ENCODE measurements around the gene SYNGR2. TPM values are rescaled to one million over a fixed set of nuclear protein-coding genes. Genes with fewer than 3 reads are reported as not detected.
A peak's percentile ranks its signal among the peaks of the same experiment; 100 is the strongest.

Gene SYNGR2
- total RNA-seq, 2 experiments from 2014 or later = 49.7 to 57.6 TPM

DNA sequence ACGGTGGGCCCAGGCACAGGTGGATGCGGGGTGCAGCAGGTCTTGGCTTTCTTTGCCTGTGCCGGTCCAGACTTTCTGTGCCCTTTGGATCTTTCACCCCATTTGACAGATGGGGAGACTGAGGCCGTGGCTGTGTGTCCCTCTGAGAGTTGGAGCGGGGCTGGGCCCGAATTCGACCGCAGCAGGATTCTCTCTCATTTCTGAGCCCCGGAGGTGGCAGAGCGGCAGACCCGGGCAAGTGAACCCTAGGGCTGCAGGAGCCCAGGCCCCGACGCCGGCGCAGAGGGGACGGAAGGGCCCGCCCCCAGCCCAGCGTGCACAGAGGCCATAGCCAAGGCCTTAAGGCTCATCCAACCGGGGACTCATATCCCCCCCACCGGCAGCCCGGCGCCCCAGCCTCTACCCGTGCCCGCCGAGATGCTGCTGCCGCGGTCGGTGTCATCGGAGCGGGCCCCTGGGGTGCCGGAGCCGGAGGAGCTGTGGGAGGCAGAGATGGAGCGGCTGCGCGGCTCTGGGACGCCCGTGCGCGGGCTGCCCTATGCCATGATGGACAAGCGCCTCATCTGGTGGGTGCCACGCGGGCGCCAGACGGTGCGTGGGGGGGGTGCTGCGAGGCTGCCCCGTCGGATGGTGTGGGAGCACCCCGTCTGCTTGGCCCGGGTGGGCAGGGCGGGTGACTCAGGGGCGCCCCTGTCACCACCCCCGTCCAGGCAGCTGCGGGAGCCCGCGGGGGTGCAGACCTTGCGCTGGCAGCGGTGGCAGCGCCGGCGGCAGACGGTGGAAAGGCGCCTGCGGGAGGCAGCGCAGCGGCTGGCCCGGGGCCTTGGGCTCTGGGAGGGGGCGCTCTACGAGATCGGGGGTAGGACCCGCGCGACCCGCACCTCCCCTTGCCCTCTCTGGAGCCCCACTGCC, 37.0 kb upstream of the SYNGR2 start:
- ChIA-PET POLR2A (interaction anchor here (0.7 to 1.9 kb wide), 3 partner anchors 8 to 31 kb away, joined by 3 to 7 read pairs (median 6); no protein-coding TSS in a partner anchor), CTCF (interaction anchor here (0.7 to 15.8 kb wide), 6 partner anchors 9 to 46 kb away, joined by 3 to 89 read pairs (median 5); no protein-coding TSS in a partner anchor)
- DNase-seq = no peak
- Mint-ChIP-seq H3K4me3 (peak overlapping the region; percentile 78), H3K27ac (peak overlapping the region; percentile 99), H3K27me3 (no peaks in the 10 kb centered on the region), H3K9me3 (no peaks in the 10 kb centered on the region), H3K36me3 (ENCODE audit: low read depth) (peaks cover 60% of the 10 kb centered on the region), H3K4me1 (peaks cover 51% of the 10 kb centered on the region)

GRCh38 chr17:78132084-78132676, 36.2 kb upstream of the SYNGR2 start:
- CTCF ChIA-PET = interaction anchor here (15.8 kb wide), 1 partner anchor 21 kb away, joined by 89 read pairs; no protein-coding TSS in a partner anchor
- H3K27ac Mint-ChIP-seq = peak overlapping the region; percentile 85
- POLR2A ChIA-PET = no interaction called here
- H3K36me3 Mint-ChIP-seq (ENCODE audit: low read depth) = peaks cover 62% of the 10 kb centered on the region
- H3K4me3 Mint-ChIP-seq = peak overlapping the region; percentile 78
- H3K4me1 Mint-ChIP-seq = peaks cover 56% of the 10 kb centered on the region
- H3K9me3 Mint-ChIP-seq = no peaks in the 10 kb centered on the region
- H3K27me3 Mint-ChIP-seq = no peaks in the 10 kb centered on the region
- DNase-seq = peak; percentile 75

GRCh38 chr17:78132767-78133178, 35.6 kb upstream of the SYNGR2 start:
- H3K4me3 Mint-ChIP-seq = peak overlapping the region; percentile 78
- no peaks in the 10 kb centered on the region for H3K9me3 Mint-ChIP-seq
- ChIA-PET POLR2A (interaction anchor here (1.2 kb wide), 1 partner anchor 11 kb away, joined by 4 read pairs; no protein-coding TSS in a partner anchor), CTCF (interaction anchor here (7.9 to 15.8 kb wide), 2 partner anchors 9 to 22 kb away, joined by 89 to 118 read pairs; no protein-coding TSS in a partner anchor)
- no peak for DNase-seq
- H3K4me1 Mint-ChIP-seq = peaks cover 61% of the 10 kb centered on the region
- no peaks in the 10 kb centered on the region for H3K27me3 Mint-ChIP-seq
- peaks cover 62% of the 10 kb centered on the region for H3K36me3 Mint-ChIP-seq (ENCODE audit: low read depth)
- peak overlapping the region; percentile 85 for H3K27ac Mint-ChIP-seq

GRCh38 chr17:78133179-78133951, 35.0 kb upstream of the SYNGR2 start:
- Mint-ChIP-seq H3K9me3 (no peaks in the 10 kb centered on the region), H3K4me1 (peaks cover 67% of the 10 kb centered on the region), H3K27ac (peak overlapping the region; percentile 85), H3K4me3 (peak overlapping the region; percentile 78), H3K36me3 (ENCODE audit: low read depth) (peaks cover 61% of the 10 kb centered on the region), H3K27me3 (no peaks in the 10 kb centered on the region)
- CTCF ChIA-PET = interaction anchor here (1.2 to 15.8 kb wide), 7 partner anchors 9 to 120 kb away, joined by 3 to 118 read pairs (median 5); no protein-coding TSS in a partner anchor
- POLR2A ChIA-PET = interaction anchor here (1.2 kb wide), 1 partner anchor 12 kb away, joined by 4 read pairs; no protein-coding TSS in a partner anchor
- no peak for DNase-seq

- H3K4me3 Mint-ChIP-seq = peak overlapping the region; percentile 78
- peaks cover 71% of the 10 kb centered on the region for H3K4me1 Mint-ChIP-seq
- no peaks in the 10 kb centered on the region for H3K9me3 Mint-ChIP-seq
- CTCF ChIA-PET = interaction anchor here (0.9 to 15.8 kb wide), 12 partner anchors 8 to 121 kb away, joined by 3 to 118 read pairs (median 5); partner anchors contain the start of gene SYNGR2
- H3K36me3 Mint-ChIP-seq (ENCODE audit: low read depth) = peaks cover 67% of the 10 kb centered on the region
- no peaks in the 10 kb centered on the region for H3K27me3 Mint-ChIP-seq
- peak; percentile 90 for DNase-seq
- H3K27ac Mint-ChIP-seq = peak overlapping the region; percentile 85
- POLR2A ChIA-PET = interaction anchor here (1.2 kb wide), 1 partner anchor 13 kb away, joined by 4 read pairs; no protein-coding TSS in a partner anchor
Observed at GRCh38 chr17:78133971-78134898, 34.1 kb upstream of the SYNGR2 start.

DNA sequence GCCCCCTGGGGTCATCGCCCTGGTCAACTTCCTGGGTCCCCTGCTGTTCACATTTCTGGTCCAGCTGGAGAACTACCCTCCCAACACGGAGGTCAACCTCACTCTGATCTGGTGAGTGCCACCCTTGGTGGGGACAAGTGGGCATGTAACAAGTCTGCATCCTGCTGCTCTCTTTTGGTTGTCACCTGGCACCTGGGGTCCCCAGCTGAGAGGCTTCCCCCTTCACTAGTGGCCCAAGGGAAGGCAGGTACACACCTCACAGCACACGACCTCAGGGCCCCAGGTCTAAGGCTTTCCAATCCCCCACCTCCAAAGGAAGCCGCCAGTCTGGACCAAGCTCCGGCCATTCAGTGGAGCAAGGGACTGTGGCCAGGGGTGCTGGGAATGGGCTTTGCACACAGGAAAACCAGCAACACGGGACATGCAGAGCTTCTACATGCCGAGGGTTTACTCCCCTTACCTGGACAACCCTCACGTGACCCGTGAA, 33.4 kb upstream of the SYNGR2 start:
- H3K36me3 Mint-ChIP-seq (ENCODE audit: low read depth) = peaks cover 71% of the 10 kb centered on the region
- ChIA-PET POLR2A (no interaction called here), CTCF (interaction anchor here (0.9 to 15.8 kb wide), 12 partner anchors 7 to 122 kb away, joined by 3 to 118 read pairs (median 5); partner anchors contain the start of gene SYNGR2)
- no peak overlapping the region for H3K4me3 Mint-ChIP-seq
- H3K9me3 Mint-ChIP-seq = no peaks in the 10 kb centered on the region
- no peak for DNase-seq
- H3K27me3 Mint-ChIP-seq = no peaks in the 10 kb centered on the region
- no peak overlapping the region for H3K27ac Mint-ChIP-seq
- peaks cover 68% of the 10 kb centered on the region for H3K4me1 Mint-ChIP-seq

DNA sequence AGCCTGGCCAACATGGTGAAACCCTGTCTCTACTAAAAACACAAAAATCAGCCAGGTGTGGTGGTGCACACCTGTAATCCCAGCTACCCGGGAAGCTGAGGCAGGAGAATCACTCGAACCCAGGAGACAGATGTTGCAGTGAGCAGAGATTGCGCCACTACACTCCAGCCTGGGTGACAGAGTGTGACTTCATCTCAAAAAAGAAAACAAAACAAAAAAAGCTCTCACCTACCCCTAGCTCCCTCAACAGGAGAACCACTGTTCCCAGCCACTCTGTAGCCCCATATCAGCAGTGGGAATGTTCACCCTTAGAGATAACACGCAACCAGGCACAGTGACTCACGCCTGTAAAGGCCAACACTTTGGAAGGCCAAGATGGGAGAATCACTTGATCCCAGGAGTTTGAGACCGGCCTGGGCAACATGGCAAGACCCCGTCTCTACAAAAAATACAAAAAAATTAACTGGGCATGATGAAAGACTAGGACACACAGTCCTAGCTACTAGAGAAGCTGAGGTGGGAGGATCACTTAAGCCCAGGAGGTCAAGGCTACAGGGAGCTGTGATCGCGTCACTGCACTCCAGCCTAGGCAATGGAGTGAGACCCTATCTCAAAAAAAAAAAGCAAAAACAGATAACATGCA, 32.4 kb upstream of the SYNGR2 start:
- CTCF ChIA-PET = interaction anchor here (1.5 to 15.8 kb wide), 6 partner anchors 13 to 50 kb away, joined by 5 to 118 read pairs (median 11); no protein-coding TSS in a partner anchor
- Mint-ChIP-seq H3K27me3 (no peaks in the 10 kb centered on the region), H3K27ac (peak overlapping the region; percentile 36), H3K4me3 (peak overlapping the region; percentile 16), H3K36me3 (ENCODE audit: low read depth) (peaks cover 71% of the 10 kb centered on the region), H3K4me1 (peaks cover 71% of the 10 kb centered on the region), H3K9me3 (no peaks in the 10 kb centered on the region)
- no peak for DNase-seq
- POLR2A ChIA-PET = interaction anchor here (0.6 to 0.8 kb wide), 2 partner anchors 16 to 20 kb away, joined by 3 to 7 read pairs; no protein-coding TSS in a partner anchor

GRCh38 chr17:78137392-78138203, 30.8 kb upstream of the SYNGR2 start:
- peaks cover 80% of the 10 kb centered on the region for H3K4me1 Mint-ChIP-seq
- H3K4me3 Mint-ChIP-seq = peak overlapping the region; percentile 44
- CTCF ChIA-PET = interaction anchor here (0.5 to 15.8 kb wide), 13 partner anchors 10 to 1466 kb away, joined by 3 to 118 read pairs (median 3); no protein-coding TSS in a partner anchor
- H3K9me3 Mint-ChIP-seq = no peaks in the 10 kb centered on the region
- H3K27ac Mint-ChIP-seq = peak overlapping the region; percentile 81
- DNase-seq = peak; percentile 61
- H3K36me3 Mint-ChIP-seq (ENCODE audit: low read depth) = peaks cover 74% of the 10 kb centered on the region
- no peaks in the 10 kb centered on the region for H3K27me3 Mint-ChIP-seq
- POLR2A ChIA-PET = interaction anchor here (0.6 to 1.6 kb wide), 3 partner anchors 10 to 54 kb away, joined by 3 to 4 read pairs (median 4); no protein-coding TSS in a partner anchor

GRCh38 chr17:78138204-78139060, 29.9 kb upstream of the SYNGR2 start:
- peak overlapping the region; percentile 75 for H3K27ac Mint-ChIP-seq
- no peak for DNase-seq
- H3K4me3 Mint-ChIP-seq = no peak overlapping the region
- POLR2A ChIA-PET = interaction anchor here (1.3 to 1.6 kb wide), 2 partner anchors 11 to 13 kb away, joined by 4 read pairs; no protein-coding TSS in a partner anchor
- H3K36me3 Mint-ChIP-seq (ENCODE audit: low read depth) = peaks cover 72% of the 10 kb centered on the region
- no peaks in the 10 kb centered on the region for H3K9me3 Mint-ChIP-seq
- CTCF ChIA-PET = interaction anchor here (0.5 to 15.8 kb wide), 11 partner anchors 9 to 1467 kb away, joined by 3 to 118 read pairs (median 4); no protein-coding TSS in a partner anchor
- H3K27me3 Mint-ChIP-seq = no peaks in the 10 kb centered on the region
- peaks cover 76% of the 10 kb centered on the region for H3K4me1 Mint-ChIP-seq
